Thoracic aorta (tissue), 2 donors: Measurements from ENCODE around the gene GDF15. TPM values are rescaled to one million over a fixed set of nuclear protein-coding genes. Genes with fewer than 3 reads are reported as not detected.

Experiments used
- ATAC-seq: fragments of 150-250 bp; one replicate; pipeline ENCODE4 v1.8.0; 2017; ENCODE audit warnings: low read depth; ENCODE audit not compliant: insufficient number of reproducible peaks, low FRiP score
- DNase-seq: peaks from one replicate; pipeline ENCODE4 v3.0.0-alpha.2; 2020; ENCODE audit warnings: low spot score
- H3K27ac ChIP-seq, 2 donors: fragments of 200-600 bp; sonication (generic); 1 replicate in 1 of 2; 2 replicates in 1 of 2; pipeline ENCODE4 v1.5.1; 2016; ENCODE audit warnings: mild to moderate bottlenecking in 2 of 2, moderate library complexity in 2 of 2
- H3K27me3 ChIP-seq: fragments of 200-600 bp; sonication (generic); replicated peaks from 2 replicates; pipeline ENCODE4 v1.6.0; 2016; ENCODE audit warnings: mild to moderate bottlenecking; ENCODE audit not compliant: insufficient read depth
- H3K36me3 ChIP-seq: fragments of 200-600 bp; sonication (generic); one replicate; pipeline ENCODE4 v1.5.1; 2016
- H3K4me1 ChIP-seq, 2 donors: fragments of 200-600 bp; sonication (generic); 1 replicate in 1 of 2; 2 replicates in 1 of 2; pipeline versions ENCODE4 v1.5.1 to v1.6.0; 2016; ENCODE audit warnings: low read depth in 2 of 2, mild to moderate bottlenecking in 1 of 2; ENCODE audit not compliant: control insufficient read depth in 1 of 2
- H3K4me3 ChIP-seq: fragments of 200-600 bp; sonication (generic); 2 replicates; pipeline ENCODE4 v1.5.1; 2016; ENCODE audit warnings: mild to moderate bottlenecking
- H3K9me3 ChIP-seq: fragments of 200-600 bp; sonication (generic); 2 replicates; pipeline ENCODE4 v1.5.1; 2016
- CTCF ChIP-seq: fragments of 200-600 bp; sonication (generic); IDR thresholded peaks from one replicate; pipeline ENCODE4 v1.5.1; 2019; ENCODE audit warnings: antibody characterized with exemption
- total RNA-seq, 2 donors: library from RNA; depleted of rRNA; stranded (reverse); fragments of >200 nt; gene quantifications; one replicate each; pipeline versions ENCODE4 v1.1.0 to v1.2.3, GENCODE V29; 2016

GDF15 gene
- total RNA-seq, 2 donors from 2014 or later: 2.3 to 25.5 TPM

DNA sequence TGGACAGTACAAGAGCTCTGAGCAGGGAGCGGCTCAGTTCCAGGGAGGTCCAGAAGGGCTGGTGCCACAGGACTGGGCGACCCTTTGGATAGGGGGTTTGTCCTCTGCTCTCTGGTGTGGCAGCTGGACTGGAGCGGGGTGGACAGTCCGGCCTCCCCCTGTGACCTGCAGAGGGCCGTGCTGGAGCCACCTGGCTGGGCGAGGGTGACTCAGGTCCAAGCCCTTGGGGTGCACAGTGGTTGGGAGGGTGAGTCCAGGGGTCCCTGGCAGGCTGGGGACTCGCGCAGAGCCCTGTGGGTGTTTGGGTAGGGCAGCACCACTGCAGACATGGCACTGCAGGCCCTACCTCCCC lies 40.4 kb downstream of the GDF15 start:
- no peak for TF ChIP-seq CTCF
- no peaks in the 10 kb centered on the region for H3K9me3 ChIP-seq
- H3K36me3 ChIP-seq: no peaks in the 10 kb centered on the region
- ATAC-seq: no peak
- peaks cover 15 to 65% of the 10 kb centered on the region in 2 donors for H3K4me1 ChIP-seq
- DNase-seq: no peak
- peak overlapping the region; percentile 77 to 86 for H3K27ac ChIP-seq
- no peaks in the 10 kb centered on the region for H3K27me3 ChIP-seq
- no peak overlapping the region for H3K4me3 ChIP-seq

DNA sequence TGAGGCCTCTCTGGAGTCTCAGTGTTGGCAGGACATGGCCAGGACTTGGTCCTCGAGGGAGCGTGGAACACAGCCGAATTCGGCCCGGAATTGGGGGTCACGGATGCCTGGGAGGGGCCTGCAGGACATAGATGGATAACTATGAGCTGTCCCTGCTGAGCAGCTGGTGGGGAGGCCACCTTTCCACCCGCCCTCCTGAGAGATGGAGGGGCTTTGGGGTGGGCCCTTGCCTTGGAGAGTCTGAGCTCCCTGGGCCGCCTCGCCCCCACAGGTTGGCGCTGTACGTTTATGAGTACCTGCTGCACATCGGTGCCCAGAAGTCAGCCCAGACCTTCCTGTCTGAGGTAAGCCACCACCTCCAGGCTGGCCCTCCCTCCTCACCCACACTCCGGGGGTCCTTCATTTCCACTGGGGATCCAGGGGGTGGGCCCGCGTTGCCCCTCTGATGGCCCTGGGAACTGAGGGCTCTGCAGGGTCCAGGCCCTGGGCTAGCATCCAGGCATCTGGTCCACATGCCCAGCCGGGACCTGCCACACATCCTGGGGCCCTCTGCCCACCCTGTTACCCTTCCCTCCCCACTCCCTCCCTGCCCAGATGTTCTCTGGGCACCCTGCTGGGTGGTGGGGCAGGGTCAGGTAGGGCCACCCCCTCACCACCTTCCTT lies 41.3 kb downstream of the GDF15 start:
- ATAC-seq: no peak
- Histone ChIP-seq H3K4me1 (peaks cover 15 to 61% of the 10 kb centered on the region in 2 donors), H3K36me3 (no peaks in the 10 kb centered on the region), H3K4me3 (no peak overlapping the region), H3K9me3 (no peaks in the 10 kb centered on the region), H3K27me3 (no peaks in the 10 kb centered on the region), H3K27ac (peak overlapping the region; percentile 77 to 86)
- no peak for DNase-seq
- no peak for TF ChIP-seq CTCF

- H3K27ac ChIP-seq: no peak overlapping the region
- peaks cover 15 to 57% of the 10 kb centered on the region in 2 donors for H3K4me1 ChIP-seq
- no peak for ATAC-seq
- no peaks in the 10 kb centered on the region for H3K9me3 ChIP-seq
- H3K4me3 ChIP-seq: no peak overlapping the region
- H3K27me3 ChIP-seq: no peaks in the 10 kb centered on the region
- no peak for TF ChIP-seq CTCF
- DNase-seq: no peak
- no peaks in the 10 kb centered on the region for H3K36me3 ChIP-seq
These were observed 41.8 kb downstream of the GDF15 start for GRCh38 chr19:18427743-18428113.

DNA sequence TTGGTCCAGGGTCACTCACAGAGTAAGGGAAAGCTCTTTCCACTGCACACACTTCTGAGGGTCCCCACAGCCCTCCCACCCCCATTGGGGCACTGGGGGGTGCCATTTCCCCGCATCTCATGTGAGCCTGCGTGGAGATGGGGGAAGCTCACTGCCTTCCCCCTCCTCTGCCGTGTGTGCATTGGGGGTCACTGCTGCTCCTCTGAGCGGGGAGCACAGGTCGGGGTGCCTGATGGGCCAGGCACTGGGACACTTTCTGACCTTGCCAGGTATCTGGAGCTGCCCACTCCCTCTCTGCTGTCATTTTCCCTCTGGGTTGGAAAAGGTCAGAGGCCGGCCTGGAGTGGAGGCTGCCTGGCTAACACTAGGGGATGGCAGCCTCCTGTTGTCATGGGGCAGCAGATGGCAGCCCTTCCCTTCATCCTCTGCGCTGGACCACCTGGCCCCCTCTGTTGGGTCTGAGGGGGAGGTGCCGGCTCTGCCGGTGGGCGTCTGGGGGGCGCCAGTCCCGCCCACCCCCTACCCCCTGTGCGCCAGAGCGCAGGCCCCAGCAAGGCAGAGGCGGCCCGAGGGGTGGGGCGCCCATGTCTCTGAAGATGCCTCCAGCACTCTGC lies 42.3 kb downstream of the GDF15 start:
- no peak overlapping the region for H3K4me3 ChIP-seq
- TF ChIP-seq CTCF: no peak
- no peaks in the 10 kb centered on the region for H3K36me3 ChIP-seq
- ATAC-seq (no peak), DNase-seq (no peak)
- H3K9me3 ChIP-seq: no peaks in the 10 kb centered on the region
- H3K4me1 ChIP-seq: peaks cover 15 to 59% of the 10 kb centered on the region in 2 donors
- H3K27me3 ChIP-seq: no peaks in the 10 kb centered on the region
- H3K27ac ChIP-seq: peak overlapping the region; percentile 1 to 43

DNA sequence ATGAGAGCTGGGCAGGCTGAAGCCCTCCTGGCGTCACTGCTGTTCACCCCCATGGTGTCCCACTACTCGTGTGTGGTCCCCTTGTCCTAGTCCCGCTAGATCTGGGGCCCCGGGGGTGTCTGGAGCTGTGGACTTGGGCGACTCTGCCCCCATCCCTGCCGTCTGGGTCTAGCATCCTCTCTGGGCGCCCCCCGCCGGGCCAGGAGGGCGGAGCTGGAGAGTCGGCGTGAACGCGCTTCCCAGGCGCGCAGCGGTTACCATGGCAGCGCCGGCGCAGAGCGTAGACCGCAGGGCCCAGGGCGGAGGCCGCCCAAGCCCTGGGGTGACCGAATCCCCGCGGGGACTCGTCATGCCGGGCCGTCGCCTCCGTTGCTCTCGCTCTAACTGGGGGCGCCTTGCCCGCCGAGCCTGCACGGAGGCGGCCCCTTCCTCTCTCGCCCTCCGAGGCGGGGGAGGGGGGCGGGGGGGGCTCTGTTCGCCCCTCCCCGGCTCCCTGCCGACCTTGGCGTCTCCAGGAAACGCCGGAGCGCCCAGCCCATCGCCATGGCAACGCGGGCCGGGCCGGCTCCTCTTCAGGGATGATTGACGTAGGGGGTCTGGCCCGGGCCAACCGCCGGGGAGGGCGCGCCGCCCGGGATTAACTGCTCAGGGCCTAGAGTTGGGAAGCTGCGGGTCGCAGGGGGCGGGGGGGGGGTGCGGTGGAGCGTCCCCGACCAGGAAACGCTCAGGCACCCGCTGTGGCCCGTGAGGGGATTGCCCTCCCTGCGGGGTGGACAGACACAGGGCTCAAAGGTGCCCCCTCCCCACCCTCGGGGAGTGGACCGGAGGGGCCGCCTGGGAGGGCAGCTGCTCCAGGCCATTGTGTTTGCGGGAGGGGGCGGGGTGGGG lies 43.1 kb downstream of the GDF15 start:
- DNase-seq (no peak), ATAC-seq (no peak)
- Histone ChIP-seq H3K27ac (peak overlapping the region; percentile 43 to 54), H3K36me3 (no peaks in the 10 kb centered on the region), H3K9me3 (no peaks in the 10 kb centered on the region), H3K27me3 (no peaks in the 10 kb centered on the region), H3K4me3 (peak overlapping the region; percentile 69), H3K4me1 (peaks cover 17 to 55% of the 10 kb centered on the region in 2 donors)
- no peak for TF ChIP-seq CTCF
